ENCODE data around the gene LRRC8E. TPM values are rescaled to one million over a fixed set of nuclear protein-coding genes. Genes with fewer than 3 reads are reported as not detected.

Gene LRRC8E
- total RNA-seq, 5 donors from 2014 or later (not counting 1 experiment from before 2014, with no cell fraction given): 0.06 TPM; not detected in 4

GRCh38 chr19:7869910-7870511 lies 18.3 kb upstream of the LRRC8E start:
- H3K27me3 Mint-ChIP-seq: peaks cover 17 to 20% of the 10 kb centered on the region in 2 donors
- H3K27ac ChIP-seq (ENCODE audit: low read length): no peak overlapping the region
- peaks cover 33 to 44% (median 37%) of the 10 kb centered on the region in 3 donors for H3K4me1 Mint-ChIP-seq
- whole genome bisulfite sequencing (ENCODE audit: insufficient coverage): 15% methylated on average over 20 of the region's 30 CpGs
- peaks cover 0 to 73% of the 10 kb centered on the region in 2 experiments for H3K27me3 ChIP-seq (replicated peaks in 1 of 2; ENCODE audit: control insufficient read depth in 2 of 2, extremely low read depth in 1 of 2, insufficient read depth in 2 of 2, low read length in 1 of 2)
- no peaks in the 10 kb centered on the region for H3K9me3 Mint-ChIP-seq
- H3K36me3 Mint-ChIP-seq: no peaks in the 10 kb centered on the region
- ATAC-seq (replicated peaks in 1 of 4): peak; percentile 3 to 32 (median 16)
- H3K9me3 ChIP-seq: no peaks in the 10 kb centered on the region
- ChIA-PET CTCF (interaction anchor here (0.6 to 1.9 kb wide), 15 partner anchors 9 to 801 kb away, joined by 3 to 32 read pairs (median 4); partner anchors contain the start of genes MAP2K7 (in 1 of the 2), PNPLA6 (in 1 of the 2), SNAPC2 (in 1 of the 2) and TIMM44 (in 1 of the 2)), POLR2A (interaction anchor here (0.6 to 0.9 kb wide), 2 partner anchors 30 to 1965 kb away, joined by 3 to 4 read pairs; no protein-coding TSS in a partner anchor)
- peak overlapping the region; percentile 60 to 80 (median 64) for H3K4me3 Mint-ChIP-seq
- H3K4me1 ChIP-seq (ENCODE audit: control insufficient read depth in 1 of 2, extremely low read depth in 1 of 2, insufficient read depth in 2 of 2, low read length in 2 of 2): peaks cover 5 to 68% of the 10 kb centered on the region in 2 experiments
- H3K36me3 ChIP-seq (ENCODE audit: control insufficient read depth in 2 of 2, extremely low read depth in 1 of 2, insufficient read depth in 1 of 2, low read length in 1 of 2): no peaks in the 10 kb centered on the region
- DNase-seq: peak in 33 of 35 experiments; percentile 23 to 73 (median 63)
- H3K4me3 ChIP-seq (ENCODE audit: control insufficient read depth in 1 of 2, extremely low read depth in 1 of 2, low read length in 1 of 2): peak overlapping the region; percentile 15 to 23
- H3K27ac Mint-ChIP-seq: peak overlapping the region in 1 of 2 donors; percentile 48

GRCh38 chr19:7870571-7871436 lies 17.5 kb upstream of the LRRC8E start:
- Mint-ChIP-seq H3K4me3 (peak overlapping the region; percentile 40 to 80 (median 41)), H3K9me3 (no peaks in the 10 kb centered on the region), H3K36me3 (no peaks in the 10 kb centered on the region), H3K27ac (no peak overlapping the region), H3K4me1 (peaks cover 26 to 38% (median 32%) of the 10 kb centered on the region in 3 donors), H3K27me3 (peaks cover 13 to 17% of the 10 kb centered on the region in 2 donors)
- CTCF ChIA-PET: interaction anchor here in 1 of 2 donors (0.6 to 0.8 kb wide), 3 partner anchors 33 to 74 kb away, joined by 3 to 9 read pairs (median 3); partner anchors contain the start of gene MAP2K7
- Histone ChIP-seq H3K27ac (ENCODE audit: low read length) (no peak overlapping the region), H3K4me1 (ENCODE audit: control insufficient read depth in 1 of 2, extremely low read depth in 1 of 2, insufficient read depth in 2 of 2, low read length in 2 of 2) (peaks cover 5 to 63% of the 10 kb centered on the region in 2 experiments), H3K9me3 (no peaks in the 10 kb centered on the region), H3K36me3 (ENCODE audit: control insufficient read depth in 2 of 2, extremely low read depth in 1 of 2, insufficient read depth in 1 of 2, low read length in 1 of 2) (no peaks in the 10 kb centered on the region), H3K27me3 (replicated peaks in 1 of 2; ENCODE audit: control insufficient read depth in 2 of 2, extremely low read depth in 1 of 2, insufficient read depth in 2 of 2, low read length in 1 of 2) (peaks cover 0 to 71% of the 10 kb centered on the region in 2 experiments), H3K4me3 (ENCODE audit: control insufficient read depth in 1 of 2, extremely low read depth in 1 of 2, low read length in 1 of 2) (no peak overlapping the region)
- WGBS (ENCODE audit: insufficient coverage): 45% methylated on average over 10 of the region's 11 CpGs
- DNase-seq: peak in 31 of 35 experiments; percentile 39 to 70 (median 56)
- POLR2A ChIA-PET: no interaction called here
- no peak for ATAC-seq (replicated peaks in 1 of 4)

- Mint-ChIP-seq H3K27me3 (peaks cover 13 to 19% of the 10 kb centered on the region in 2 donors), H3K4me1 (peaks cover 26 to 38% (median 32%) of the 10 kb centered on the region in 3 donors), H3K27ac (peak overlapping the region in 1 of 2 donors; percentile 32), H3K36me3 (no peaks in the 10 kb centered on the region), H3K4me3 (peak overlapping the region; percentile 40 to 80 (median 41)), H3K9me3 (no peaks in the 10 kb centered on the region)
- 12% methylated on average over 33 of the region's 33 CpGs for WGBS (ENCODE audit: insufficient coverage)
- peak overlapping the region in 1 of 2 donors; percentile 2 for H3K4me3 ChIP-seq (ENCODE audit: control insufficient read depth in 1 of 2, extremely low read depth in 1 of 2, low read length in 1 of 2)
- ATAC-seq (replicated peaks in 1 of 4): peak in 1 of 4 experiments; percentile 4
- no peak overlapping the region for H3K27ac ChIP-seq (ENCODE audit: low read length)
- H3K27me3 ChIP-seq (replicated peaks in 1 of 2; ENCODE audit: control insufficient read depth in 2 of 2, extremely low read depth in 1 of 2, insufficient read depth in 2 of 2, low read length in 1 of 2): peaks cover 0 to 65% of the 10 kb centered on the region in 2 experiments
- CTCF ChIA-PET: interaction anchor here in 1 of 2 donors (0.7 to 0.8 kb wide), 2 partner anchors 32 to 191 kb away, joined by 3 read pairs; partner anchors contain the start of genes MAP2K7 and TRAPPC5
- POLR2A ChIA-PET: no interaction called here
- no peaks in the 10 kb centered on the region for H3K36me3 ChIP-seq (ENCODE audit: control insufficient read depth in 2 of 2, extremely low read depth in 1 of 2, insufficient read depth in 1 of 2, low read length in 1 of 2)
- peak in 34 of 35 experiments; percentile 52 to 94 (median 89) for DNase-seq
- no peaks in the 10 kb centered on the region for H3K9me3 ChIP-seq
- peaks cover 5 to 63% of the 10 kb centered on the region in 2 experiments for H3K4me1 ChIP-seq (ENCODE audit: control insufficient read depth in 1 of 2, extremely low read depth in 1 of 2, insufficient read depth in 2 of 2, low read length in 2 of 2)
These were observed 16.6 kb upstream of the LRRC8E start for GRCh38 chr19:7871437-7872305.

- Histone ChIP-seq H3K36me3 (ENCODE audit: control insufficient read depth in 2 of 2, extremely low read depth in 1 of 2, insufficient read depth in 1 of 2, low read length in 1 of 2) (no peaks in the 10 kb centered on the region), H3K4me1 (ENCODE audit: control insufficient read depth in 1 of 2, extremely low read depth in 1 of 2, insufficient read depth in 2 of 2, low read length in 2 of 2) (peaks cover 5 to 63% of the 10 kb centered on the region in 2 experiments), H3K9me3 (no peaks in the 10 kb centered on the region), H3K4me3 (ENCODE audit: control insufficient read depth in 1 of 2, extremely low read depth in 1 of 2, low read length in 1 of 2) (no peak overlapping the region), H3K27ac (ENCODE audit: low read length) (no peak overlapping the region), H3K27me3 (replicated peaks in 1 of 2; ENCODE audit: control insufficient read depth in 2 of 2, extremely low read depth in 1 of 2, insufficient read depth in 2 of 2, low read length in 1 of 2) (peaks cover 0 to 57% of the 10 kb centered on the region in 2 experiments)
- CTCF ChIA-PET: interaction anchor here in 1 of 2 donors (0.7 kb wide), 1 partner anchor 192 kb away, joined by 3 read pairs; the partner anchor contains the start of gene TRAPPC5
- ATAC-seq (replicated peaks in 1 of 4): no peak
- H3K4me1 Mint-ChIP-seq: peaks cover 26 to 38% (median 32%) of the 10 kb centered on the region in 3 donors
- no peak for DNase-seq
- H3K27ac Mint-ChIP-seq: no peak overlapping the region
- H3K4me3 Mint-ChIP-seq: peak overlapping the region; percentile 25 to 80 (median 34)
- WGBS (ENCODE audit: insufficient coverage): 48% methylated on average over 34 of the region's 47 CpGs
- H3K27me3 Mint-ChIP-seq: peaks cover 13 to 19% of the 10 kb centered on the region in 2 donors
- no peaks in the 10 kb centered on the region for H3K9me3 Mint-ChIP-seq
- POLR2A ChIA-PET: no interaction called here
- H3K36me3 Mint-ChIP-seq: no peaks in the 10 kb centered on the region
These were observed 15.8 kb upstream of the LRRC8E start for GRCh38 chr19:7872306-7873204.

- no peak overlapping the region for H3K27ac ChIP-seq (ENCODE audit: low read length)
- peaks cover 26 to 33% (median 31%) of the 10 kb centered on the region in 3 donors for H3K4me1 Mint-ChIP-seq
- ChIA-PET CTCF (no interaction called here), POLR2A (no interaction called here)
- H3K27me3 Mint-ChIP-seq: peaks cover 13 to 19% of the 10 kb centered on the region in 2 donors
- no peak overlapping the region for H3K27ac Mint-ChIP-seq
- WGBS (ENCODE audit: insufficient coverage): 31% methylated on average over 42 of the region's 53 CpGs
- H3K9me3 ChIP-seq: no peaks in the 10 kb centered on the region
- ATAC-seq (replicated peaks in 1 of 4) (no peak), DNase-seq (peak in 1 of 35 experiments; percentile 20)
- H3K27me3 ChIP-seq (replicated peaks in 1 of 2; ENCODE audit: control insufficient read depth in 2 of 2, extremely low read depth in 1 of 2, insufficient read depth in 2 of 2, low read length in 1 of 2): peaks cover 0 to 49% of the 10 kb centered on the region in 2 experiments
- H3K4me3 ChIP-seq (ENCODE audit: control insufficient read depth in 1 of 2, extremely low read depth in 1 of 2, low read length in 1 of 2): no peak overlapping the region
- H3K36me3 ChIP-seq (ENCODE audit: control insufficient read depth in 2 of 2, extremely low read depth in 1 of 2, insufficient read depth in 1 of 2, low read length in 1 of 2): no peaks in the 10 kb centered on the region
- no peaks in the 10 kb centered on the region for H3K36me3 Mint-ChIP-seq
- no peaks in the 10 kb centered on the region for H3K9me3 Mint-ChIP-seq
- H3K4me3 Mint-ChIP-seq: peak overlapping the region; percentile 62 to 72 (median 68)
- H3K4me1 ChIP-seq (ENCODE audit: control insufficient read depth in 1 of 2, extremely low read depth in 1 of 2, insufficient read depth in 2 of 2, low read length in 2 of 2): peaks cover 5 to 56% of the 10 kb centered on the region in 2 experiments
These were observed 14.8 kb upstream of the LRRC8E start for GRCh38 chr19:7873304-7874075.

Measured in T-cell (primary cell).